ENCODE measurements around the gene PFN3. TPM values are rescaled to one million over a fixed set of nuclear protein-coding genes. Genes with fewer than 3 reads are reported as not detected.

Gene PFN3
- total RNA-seq, 3 donors from 2014 or later (not counting 1 experiment from before 2014, with no cell fraction given), result not detected

- H3K27me3 ChIP-seq (ENCODE audit: control insufficient read depth, insufficient read depth, low read length), result no peaks in the 10 kb centered on the region
- H3K9me3 ChIP-seq (ENCODE audit: control insufficient read depth, insufficient read depth, low read length), result no peaks in the 10 kb centered on the region
- H3K36me3 ChIP-seq (ENCODE audit: control insufficient read depth, insufficient read depth, low read length), result peaks cover 29% of the 10 kb centered on the region
- ATAC-seq (no peak), DNase-seq (peak; percentile 39 to 48)
- H3K27ac Mint-ChIP-seq, result peak overlapping the region; percentile 94 to 99
- 12% methylated on average over 11 of the region's 11 CpGs for WGBS (ENCODE audit: insufficient coverage)
- no peaks in the 10 kb centered on the region for H3K9me3 Mint-ChIP-seq
- peak overlapping the region; percentile 90 for H3K4me3 Mint-ChIP-seq
- no peak for TF ChIP-seq CTCF (IDR thresholded peaks at IDR 0.05)
- peaks cover 71 to 81% of the 10 kb centered on the region in 2 donors for H3K4me1 Mint-ChIP-seq
- peaks cover 73% of the 10 kb centered on the region for H3K4me1 ChIP-seq (ENCODE audit: control insufficient read depth, insufficient read depth, low read length)
- H3K27me3 Mint-ChIP-seq (ENCODE audit: low read depth in 2 of 2), result no peaks in the 10 kb centered on the region
- no peaks in the 10 kb centered on the region for H3K36me3 Mint-ChIP-seq
- H3K4me3 ChIP-seq (ENCODE audit: low read length), result peak overlapping the region; percentile 71
- intact Hi-C loops (cut with micrococcal nuclease), result loop anchor here (2.0 kb wide), 1 partner anchor 77 kb away; the partner anchor contains the start of gene LMAN2
- H3K27ac ChIP-seq (ENCODE audit: low read length), result peak overlapping the region; percentile 93
Observed at GRCh38 chr5:177427919-177428573, 27.6 kb upstream of the PFN3 start.

- 2% methylated on average over 11 of the region's 11 CpGs for WGBS (ENCODE audit: insufficient coverage)
- H3K36me3 ChIP-seq (ENCODE audit: control insufficient read depth, insufficient read depth, low read length), result peaks cover 22% of the 10 kb centered on the region
- H3K27me3 Mint-ChIP-seq (ENCODE audit: low read depth in 2 of 2), result no peaks in the 10 kb centered on the region
- no peaks in the 10 kb centered on the region for H3K36me3 Mint-ChIP-seq
- peak overlapping the region; percentile 90 for H3K4me3 Mint-ChIP-seq
- H3K27ac Mint-ChIP-seq, result peak overlapping the region; percentile 94 to 99
- H3K27ac ChIP-seq (ENCODE audit: low read length), result peak overlapping the region; percentile 93
- intact Hi-C loops (cut with micrococcal nuclease), result loop anchor here (2.0 kb wide), 1 partner anchor 77 kb away; the partner anchor contains the start of gene LMAN2
- peak in 1 of 2 donors; percentile 39 for DNase-seq
- H3K4me3 ChIP-seq (ENCODE audit: low read length), result peak overlapping the region; percentile 71
- no peaks in the 10 kb centered on the region for H3K9me3 Mint-ChIP-seq
- no peaks in the 10 kb centered on the region for H3K27me3 ChIP-seq (ENCODE audit: control insufficient read depth, insufficient read depth, low read length)
- peaks cover 67 to 77% of the 10 kb centered on the region in 2 donors for H3K4me1 Mint-ChIP-seq
- peaks cover 66% of the 10 kb centered on the region for H3K4me1 ChIP-seq (ENCODE audit: control insufficient read depth, insufficient read depth, low read length)
- no peak for ATAC-seq
- no peaks in the 10 kb centered on the region for H3K9me3 ChIP-seq (ENCODE audit: control insufficient read depth, insufficient read depth, low read length)
- TF ChIP-seq CTCF (IDR thresholded peaks at IDR 0.05), result no peak
Observed at GRCh38 chr5:177427211-177427822, 26.9 kb upstream of the PFN3 start.

- H3K27me3 ChIP-seq (ENCODE audit: control insufficient read depth, insufficient read depth, low read length), result no peaks in the 10 kb centered on the region
- TF ChIP-seq CTCF (IDR thresholded peaks at IDR 0.05), result no peak
- peaks cover 61 to 71% of the 10 kb centered on the region in 2 donors for H3K4me1 Mint-ChIP-seq
- H3K9me3 ChIP-seq (ENCODE audit: control insufficient read depth, insufficient read depth, low read length), result no peaks in the 10 kb centered on the region
- peak within 1 kb of the TSS; percentile 94 to 99 for H3K27ac Mint-ChIP-seq
- H3K4me3 Mint-ChIP-seq, result peak within 1 kb of the TSS; percentile 98
- peak; percentile 2 to 4 (median 3) for ATAC-seq
- H3K36me3 Mint-ChIP-seq, result no peaks in the 10 kb centered on the region
- intact Hi-C loops (cut with micrococcal nuclease), result loop anchor here (1.0 to 2.0 kb wide), 4 partner anchors 14 to 76 kb away; partner anchors contain the start of gene LMAN2
- H3K4me1 ChIP-seq (ENCODE audit: control insufficient read depth, insufficient read depth, low read length), result peaks cover 59% of the 10 kb centered on the region
- WGBS (ENCODE audit: insufficient coverage), result under 1% methylated on average over 82 of the region's 82 CpGs
- peak within 1 kb of the TSS; percentile 93 for H3K27ac ChIP-seq (ENCODE audit: low read length)
- peak in 1 of 2 donors; percentile 81 for DNase-seq
- no peaks in the 10 kb centered on the region for H3K27me3 Mint-ChIP-seq (ENCODE audit: low read depth in 2 of 2)
- no peaks in the 10 kb centered on the region for H3K9me3 Mint-ChIP-seq
- peak within 1 kb of the TSS; percentile 71 for H3K4me3 ChIP-seq (ENCODE audit: low read length)
- peaks cover 20% of the 10 kb centered on the region for H3K36me3 ChIP-seq (ENCODE audit: control insufficient read depth, insufficient read depth, low read length)
Observed at GRCh38 chr5:177426566-177427210, 26.2 kb upstream of the PFN3 start, which contains the start of gene GRK6. Gene GRK6, plus strand, starts transcription at chr5:177426676. Its CDS starts 170 bp downstream, at chr5:177426846.
